ENCODE measurements around the gene CACNA1D.

CACNA1D gene

GRCh38 chr3:53616971-53617892 is 122.8 kb downstream of the CACNA1D start:
- ChIA-PET POLR2A (no interaction called here), CTCF (no interaction called here)
- H3K4me3 ChIP-seq (ENCODE audit: low read depth, low read length): no peak overlapping the region
- DNase-seq (ENCODE audit: low read depth, low spot score): no peak
- no peak for TF ChIP-seq CTCF (IDR thresholded peaks at IDR 0.05; ENCODE audit: insufficient read depth, low read length, missing control alignments)

- DNase-seq (ENCODE audit: low read depth, low spot score): no peak
- ChIA-PET CTCF (no interaction called here), POLR2A (no interaction called here)
- no peak overlapping the region for H3K4me3 ChIP-seq (ENCODE audit: low read depth, low read length)
- TF ChIP-seq CTCF (IDR thresholded peaks at IDR 0.05; ENCODE audit: insufficient read depth, low read length, missing control alignments): no peak
These were observed 123.6 kb downstream of the CACNA1D start for GRCh38 chr3:53617893-53618523.

- ChIA-PET CTCF (no interaction called here), POLR2A (no interaction called here)
- TF ChIP-seq CTCF (IDR thresholded peaks at IDR 0.05; ENCODE audit: insufficient read depth, low read length, missing control alignments): no peak
- no peak overlapping the region for H3K4me3 ChIP-seq (ENCODE audit: low read depth, low read length)
- no peak for DNase-seq (ENCODE audit: low read depth, low spot score)
These were observed 124.1 kb downstream of the CACNA1D start for GRCh38 chr3:53618524-53618906.

- TF ChIP-seq CTCF (IDR thresholded peaks at IDR 0.05; ENCODE audit: insufficient read depth, low read length, missing control alignments): no peak
- CTCF ChIA-PET: no interaction called here
- POLR2A ChIA-PET: no interaction called here
These were observed 124.5 kb downstream of the CACNA1D start for GRCh38 chr3:53618936-53619335.

GRCh38 chr3:53624061-53624857 is 129.8 kb downstream of the CACNA1D start:
- TF ChIP-seq CTCF (IDR thresholded peaks at IDR 0.05; ENCODE audit: insufficient read depth, low read length, missing control alignments): no peak
- no peak overlapping the region for H3K4me3 ChIP-seq (ENCODE audit: low read depth, low read length)
- ChIA-PET POLR2A (no interaction called here), CTCF (no interaction called here)
- no peak for DNase-seq (ENCODE audit: low read depth, low spot score)

More at GRCh38 chr3:53618936-53619335, 124.5 kb downstream of the CACNA1D start:
- H3K4me3 ChIP-seq (ENCODE audit: low read depth, low read length): no peak overlapping the region
- DNase-seq (ENCODE audit: low read depth, low spot score): no peak

- DNase-seq (ENCODE audit: low read depth, low spot score): no peak
- no peak for TF ChIP-seq CTCF (IDR thresholded peaks at IDR 0.05; ENCODE audit: insufficient read depth, low read length, missing control alignments)
- CTCF ChIA-PET: no interaction called here
- POLR2A ChIA-PET: no interaction called here
- H3K4me3 ChIP-seq (ENCODE audit: low read depth, low read length): no peak overlapping the region
These were observed 132.5 kb downstream of the CACNA1D start for GRCh38 chr3:53626876-53627275.
